Breast epithelium (tissue), 4 donors: ENCODE data around the gene CLSTN3. TPM values are rescaled to one million over a fixed set of nuclear protein-coding genes. Genes with fewer than 3 reads are reported as not detected.
A peak's percentile ranks its signal among the peaks of the same experiment; 100 is the strongest.

Experiments used
- DNase-seq, 2 donors: peaks; one replicate each; pipeline ENCODE4 v3.0.0-alpha.2; 2019; ENCODE audit warnings: low spot score in 2 of 2
- H3K27ac ChIP-seq, 2 donors: fragments of 200-600 bp; sonication (generic) in 1 of 2; one replicate each; pipeline ENCODE4 v1.5.1; 2016 to 2019; ENCODE audit warnings: mild to moderate bottlenecking in 1 of 2
- H3K27me3 ChIP-seq, 2 donors: fragments of 200-600 bp; sonication (generic) in 1 of 2; one replicate each; pipeline versions ENCODE4 v1.5.1 to v1.6.0; 2017 to 2019; ENCODE audit warnings: control low read depth in 1 of 2, mild to moderate bottlenecking in 1 of 2
- H3K36me3 ChIP-seq: fragments of 200-600 bp; one replicate; pipeline ENCODE4 v1.5.1; 2019
- H3K4me1 ChIP-seq, 2 donors: fragments of 200-600 bp; sonication (generic); one replicate each; pipeline ENCODE4 v1.5.1; 2016 to 2019; ENCODE audit warnings: control low read depth in 1 of 2
- H3K4me3 ChIP-seq, 3 donors: fragments of 200-600 bp; sonication (generic); 1 replicate in 2 of 3; 2 replicates in 1 of 3; pipeline ENCODE4 v1.5.1; 2016 to 2019; ENCODE audit warnings: mild to moderate bottlenecking in 3 of 3, moderate library complexity in 2 of 3
- H3K9me3 ChIP-seq, 2 donors: fragments of 200-600 bp; sonication (generic) in 1 of 2; one replicate each; pipeline ENCODE4 v1.5.1; 2016 to 2019; ENCODE audit warnings: control low read depth in 1 of 2
- CTCF ChIP-seq, 3 donors: fragments of 450-650 bp; IDR thresholded peaks; one replicate each; pipeline ENCODE4 v1.5.1; 2016 to 2017; ENCODE audit warnings: antibody characterized with exemption in 3 of 3, mild to moderate bottlenecking in 3 of 3, moderate library complexity in 3 of 3
- POLR2A ChIP-seq: fragments of 450-650 bp; IDR thresholded peaks from one replicate; pipeline ENCODE4 v1.6.1; 2016; ENCODE audit warnings: antibody characterized with exemption, mild to moderate bottlenecking, moderate library complexity
- POLR2AphosphoS5 ChIP-seq, 3 donors: sonication (generic); formaldehyde crosslinking; IDR thresholded peaks; one replicate each; pipeline ENCODE4 v1.6.1; 2017; ENCODE audit warnings: antibody characterized with exemption in 3 of 3
- intact Hi-C: fragments of 100-400 bp; cut with DNase I; formaldehyde crosslinking; loops from one replicate; pipeline ENCODE4 v1.15.1; 2023; ENCODE audit warnings: low total_unique reads
- total RNA-seq, 3 donors: library from RNA; depleted of rRNA; stranded (reverse); fragments of >200 nt; gene quantifications; one replicate each; pipeline ENCODE4 v1.1.0, GENCODE V29; 2016

CLSTN3 gene
- total RNA-seq, 3 donors from 2014 or later, result 23.9 to 58.7 (median 40.3) TPM

- peak overlapping the region in 1 of 3 donors; percentile 34 for H3K4me3 ChIP-seq
- no peak for TF ChIP-seq POLR2AphosphoS5 (IDR thresholded peaks at IDR 0.05)
- no peak for TF ChIP-seq CTCF (IDR thresholded peaks at IDR 0.05)
- TF ChIP-seq POLR2A, result no peak
- H3K4me1 ChIP-seq, result peaks cover 2 to 8% of the 10 kb centered on the region in 2 donors
- intact Hi-C loops, result no loop called here
- H3K9me3 ChIP-seq, result no peaks in the 10 kb centered on the region
- H3K36me3 ChIP-seq, result no peaks in the 10 kb centered on the region
- no peaks in the 10 kb centered on the region for H3K27me3 ChIP-seq
- DNase-seq, result no peak
- peak overlapping the region; percentile 88 to 98 for H3K27ac ChIP-seq
These were observed 36.7 kb upstream of the CLSTN3 start for GRCh38 chr12:7093486-7093885.

GRCh38 chr12:7093892-7094291, 36.3 kb upstream of the CLSTN3 start:
- Histone ChIP-seq H3K4me1 (peaks cover 2 to 8% of the 10 kb centered on the region in 2 donors), H3K9me3 (no peaks in the 10 kb centered on the region), H3K36me3 (no peaks in the 10 kb centered on the region), H3K4me3 (peak overlapping the region in 1 of 3 donors; percentile 34), H3K27ac (peak overlapping the region; percentile 23 to 98), H3K27me3 (no peaks in the 10 kb centered on the region)
- TF ChIP-seq POLR2A (no peak), POLR2AphosphoS5 (IDR thresholded peaks at IDR 0.05) (peak in 2 of 3 donors; percentile 58 to 66)
- DNase-seq, result no peak
- intact Hi-C loops, result no loop called here

DNA sequence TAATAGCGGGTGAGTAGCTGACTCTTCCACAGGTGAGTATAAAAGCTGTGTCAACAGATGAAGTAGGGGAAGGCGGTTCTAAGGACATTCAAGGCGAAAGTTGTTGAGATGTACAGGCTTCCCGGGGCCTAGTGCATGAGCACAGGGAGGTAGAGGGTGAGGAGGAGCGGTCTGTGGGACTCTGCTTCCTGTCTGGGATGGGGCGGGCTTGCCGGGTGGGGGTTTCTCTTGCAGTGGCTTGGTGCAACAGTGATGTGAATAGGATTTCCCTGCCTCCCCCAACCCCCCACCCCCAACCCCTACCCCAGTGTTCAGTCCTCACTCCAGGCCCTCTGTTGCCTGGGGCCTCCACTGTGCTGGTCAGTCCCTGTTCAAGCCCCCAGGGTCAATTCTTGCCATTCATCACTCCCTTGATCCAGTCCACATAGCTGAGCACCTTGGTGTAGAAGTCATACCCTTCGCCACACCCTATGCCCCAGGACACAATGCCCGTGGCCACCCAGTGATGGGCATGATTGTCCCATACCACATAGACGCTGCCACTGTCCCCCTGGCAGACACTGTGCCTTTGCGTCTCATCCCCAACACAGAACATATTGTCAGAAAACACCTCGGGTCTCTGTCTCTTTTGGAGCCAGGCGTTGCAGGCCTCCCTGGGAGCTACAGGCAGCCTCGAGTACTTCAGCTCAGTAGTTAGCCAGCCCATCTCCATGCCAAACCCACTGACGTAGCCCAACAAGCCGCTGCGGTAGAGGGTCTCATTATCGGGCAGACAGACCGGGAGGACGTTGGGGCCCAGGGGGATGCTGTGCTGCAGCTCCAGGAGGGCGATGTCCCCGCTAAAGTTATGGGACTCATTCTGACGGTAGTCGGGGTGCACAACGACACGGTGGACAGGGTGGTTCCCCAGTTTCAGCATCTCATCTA, 33.9 kb upstream of the CLSTN3 start:
- H3K27me3 ChIP-seq, result no peaks in the 10 kb centered on the region
- intact Hi-C loops, result no loop called here
- DNase-seq, result no peak
- H3K4me3 ChIP-seq, result no peak overlapping the region
- peaks cover 0 to 8% of the 10 kb centered on the region in 2 donors for H3K4me1 ChIP-seq
- no peaks in the 10 kb centered on the region for H3K36me3 ChIP-seq
- no peaks in the 10 kb centered on the region for H3K9me3 ChIP-seq
- peak overlapping the region in 1 of 2 donors; percentile 13 for H3K27ac ChIP-seq
- no peak for TF ChIP-seq POLR2AphosphoS5 (IDR thresholded peaks at IDR 0.05)
- no peak for TF ChIP-seq CTCF (IDR thresholded peaks at IDR 0.05)
- no peak for TF ChIP-seq POLR2A

DNA sequence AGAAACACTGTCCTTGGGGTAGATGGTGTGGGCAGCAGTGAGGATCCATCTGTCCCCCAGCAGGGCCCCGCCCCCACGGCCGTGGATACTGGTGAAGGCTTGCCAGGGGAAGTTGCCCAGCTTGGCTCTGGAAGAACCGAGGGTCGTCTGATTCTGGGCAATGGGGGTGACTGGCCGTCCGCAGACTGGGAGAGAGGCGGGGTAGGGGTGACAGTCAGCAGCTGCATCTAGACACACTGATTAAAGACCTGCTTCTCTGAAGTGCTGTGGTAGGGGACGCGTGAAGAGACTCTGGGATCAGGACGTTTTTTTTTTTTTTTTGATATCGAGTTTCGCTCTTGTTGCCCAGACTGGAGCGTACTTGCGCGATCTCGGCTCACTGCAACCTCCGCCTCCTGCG, 33.2 kb upstream of the CLSTN3 start:
- intact Hi-C loops, result no loop called here
- Histone ChIP-seq H3K4me1 (peaks cover 0 to 8% of the 10 kb centered on the region in 2 donors), H3K27me3 (no peaks in the 10 kb centered on the region), H3K36me3 (no peaks in the 10 kb centered on the region), H3K9me3 (no peaks in the 10 kb centered on the region), H3K27ac (peak overlapping the region in 1 of 2 donors; percentile 13), H3K4me3 (no peak overlapping the region)
- no peak for DNase-seq
- TF ChIP-seq CTCF (IDR thresholded peaks at IDR 0.05) (no peak), POLR2AphosphoS5 (IDR thresholded peaks at IDR 0.05) (no peak), POLR2A (no peak)

DNA sequence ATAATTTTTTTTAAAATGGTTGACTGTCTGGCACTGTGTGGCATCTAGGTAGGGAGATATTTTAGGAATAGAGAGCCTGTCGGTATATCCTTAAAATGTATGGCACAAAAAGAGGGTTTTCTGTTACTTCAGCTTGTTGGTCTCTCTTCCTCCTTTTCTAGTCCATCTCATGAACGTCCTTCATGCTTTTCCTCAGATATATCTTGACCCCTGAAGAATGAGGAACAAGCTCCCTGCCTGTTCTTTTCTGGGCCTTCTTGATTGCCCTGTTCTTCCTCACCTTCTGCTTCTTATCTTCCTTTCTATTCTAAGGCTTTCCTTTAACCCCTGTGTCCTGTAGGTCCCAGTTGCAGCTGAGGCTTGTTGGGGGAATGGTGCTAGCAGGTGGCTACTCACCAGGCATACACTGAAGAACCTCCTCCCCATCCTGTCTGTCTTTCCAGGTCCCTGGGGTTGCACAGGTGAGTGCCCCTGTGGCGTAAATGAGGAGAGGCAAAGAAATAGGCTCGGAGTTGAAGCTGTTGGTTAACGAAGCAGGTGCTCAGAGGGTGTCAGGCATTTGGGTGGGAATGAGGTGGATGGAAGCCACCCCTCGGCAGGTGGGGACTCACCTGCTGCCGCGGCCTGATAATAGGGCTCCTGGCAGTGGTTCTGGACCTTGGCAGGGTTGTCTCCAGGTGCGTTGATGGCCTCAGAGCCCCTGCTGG, 30.7 kb upstream of the CLSTN3 start:
- TF ChIP-seq POLR2A (no peak), CTCF (IDR thresholded peaks at IDR 0.05) (no peak), POLR2AphosphoS5 (IDR thresholded peaks at IDR 0.05) (no peak)
- H3K9me3 ChIP-seq, result no peaks in the 10 kb centered on the region
- no peak overlapping the region for H3K27ac ChIP-seq
- no peak for DNase-seq
- H3K4me3 ChIP-seq, result no peak overlapping the region
- H3K36me3 ChIP-seq, result no peaks in the 10 kb centered on the region
- intact Hi-C loops, result no loop called here
- no peaks in the 10 kb centered on the region for H3K27me3 ChIP-seq
- no peaks in the 10 kb centered on the region for H3K4me1 ChIP-seq
